Liver (tissue), 3 donors: ENCODE measurements around the gene NEK5.

ENCODE experiments used
- ATF3 ChIP-seq: IDR thresholded peaks from 2 replicates; pipeline ENCODE4 v1.6.1; 2016; ENCODE audit warnings: antibody characterized with exemption
- CTCF ChIP-seq: fragments of 150-350 bp; IDR thresholded peaks from 2 replicates; pipeline ENCODE4 v1.5.1; 2017; ENCODE audit warnings: improper control_type of control experiment, low read depth, low read length; ENCODE audit not compliant: missing input control
- EGR1 ChIP-seq, 2 donors: IDR thresholded peaks; 2 replicates each; pipeline ENCODE4 v1.6.1; 2016 to 2018; ENCODE audit warnings: antibody characterized with exemption in 2 of 2, low read depth in 2 of 2
- FOXA1 ChIP-seq: IDR thresholded peaks from 2 replicates; pipeline ENCODE4 v1.6.1; 2016; ENCODE audit warnings: antibody characterized with exemption
- FOXA2 ChIP-seq: IDR thresholded peaks from 2 replicates; pipeline ENCODE4 v1.6.1; 2016; ENCODE audit warnings: antibody characterized with exemption
- GABPA ChIP-seq, 2 donors: IDR thresholded peaks in 1 of 2; conservative IDR thresholded peaks in 1 of 2; 2 replicates each; pipeline ENCODE4 v1.6.1; 2016; ENCODE audit warnings: antibody characterized with exemption in 2 of 2, mild to moderate bottlenecking in 1 of 2, moderate library complexity in 1 of 2
- HNF4G ChIP-seq: IDR thresholded peaks from 2 replicates; pipeline ENCODE4 v1.6.1; 2016; ENCODE audit warnings: antibody characterized with exemption
- RAD21 ChIP-seq, 2 donors: IDR thresholded peaks; 2 replicates each; pipeline ENCODE4 v1.6.1; 2016; ENCODE audit warnings: antibody characterized with exemption in 2 of 2, mild to moderate bottlenecking in 2 of 2
- REST ChIP-seq: IDR thresholded peaks from 2 replicates; pipeline ENCODE4 v1.6.1; 2016; ENCODE audit warnings: antibody characterized with exemption, mild to moderate bottlenecking
- SP1 ChIP-seq: IDR thresholded peaks from 2 replicates; pipeline ENCODE4 v1.6.1; 2018; ENCODE audit warnings: antibody characterized with exemption, mild to moderate bottlenecking
- TAF1 ChIP-seq: conservative IDR thresholded peaks from 2 replicates; pipeline ENCODE4 v1.6.1; 2016; ENCODE audit warnings: antibody characterized with exemption, mild to moderate bottlenecking
- ZBTB33 ChIP-seq: IDR thresholded peaks from 2 replicates; pipeline ENCODE4 v1.6.1; 2016; ENCODE audit warnings: antibody characterized with exemption
- donor health status: healthy.
- donor health status: healthy.

- TF ChIP-seq TAF1, result no peak
- TF ChIP-seq REST, result no peak
- TF ChIP-seq CTCF, result no peak
- TF ChIP-seq FOXA2, result no peak
- TF ChIP-seq EGR1 (IDR thresholded peaks at IDR 0.05; ENCODE audit: low read depth in 2 of 2), result no peak
- no peak for TF ChIP-seq ZBTB33
- TF ChIP-seq RAD21 (IDR thresholded peaks at IDR 0.05), result no peak
- no peak for TF ChIP-seq FOXA1
- TF ChIP-seq ATF3, result no peak
- TF ChIP-seq HNF4G, result no peak
- no peak for TF ChIP-seq SP1
- TF ChIP-seq GABPA (IDR thresholded peaks at IDR 0.05 in 1 of 2, conservative IDR thresholded peaks at IDR 0.05 in 1 of 2), result no peak
These were observed 19.7 kb downstream of the NEK5 start for GRCh38 chr13:52109116-52109670.
